Fibroblast of peridontal ligament (primary cell): ENCODE data around the gene KCNAB1.

Experiments
- DNase-seq: peaks from one replicate; pipeline ENCODE4 v3.0.0-alpha.2; 2010; ENCODE audit errors: extremely low read depth

Gene KCNAB1

DNA sequence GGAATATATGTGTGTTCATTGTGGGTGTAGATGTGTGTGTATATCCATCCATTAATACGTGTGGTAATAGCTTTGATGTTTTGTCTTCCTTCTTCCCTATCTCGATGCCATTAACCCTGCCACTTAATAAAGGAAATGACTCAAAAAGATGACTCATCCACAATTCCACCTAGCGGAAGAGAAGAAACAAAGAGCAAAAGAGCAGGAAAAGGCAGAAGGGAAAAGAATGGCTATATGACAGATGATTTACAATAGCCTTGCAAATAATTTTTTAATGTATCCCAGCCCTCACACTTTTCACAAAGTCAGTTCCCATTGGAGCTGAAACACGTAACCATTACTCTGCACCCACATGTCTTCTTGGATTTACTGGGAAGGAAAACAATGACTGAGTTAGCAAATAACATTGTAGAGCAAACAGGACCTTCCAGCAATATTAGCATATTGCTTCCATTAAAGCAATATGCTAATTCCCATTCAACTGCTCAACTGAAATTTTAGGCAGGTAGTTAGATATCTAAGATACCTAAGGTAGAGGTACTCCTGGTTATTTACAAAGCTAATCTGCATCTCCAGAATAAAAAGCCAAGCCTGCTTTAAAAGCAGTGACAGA lies 197.2 kb downstream of the KCNAB1 start:
- no peak for DNase-seq

DNA sequence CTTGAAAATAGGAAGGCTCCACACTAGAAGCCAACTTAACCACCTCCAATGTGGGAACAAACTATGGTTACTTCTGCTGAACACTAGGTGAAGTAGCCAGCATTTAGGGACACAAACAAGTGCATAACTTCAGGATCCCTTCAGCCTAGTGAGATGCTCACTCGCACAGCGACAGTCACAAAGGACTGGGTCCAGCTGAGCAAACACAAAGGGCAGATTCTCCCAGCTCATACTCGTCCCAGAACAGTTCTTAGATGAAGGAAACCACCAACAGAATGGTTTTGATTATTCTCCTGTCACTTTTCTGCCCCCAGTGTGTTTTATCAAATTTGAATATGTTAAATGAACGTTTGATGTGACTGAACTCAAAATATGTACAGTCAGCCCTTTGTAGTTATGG lies 201.6 kb downstream of the KCNAB1 start:
- DNase-seq = no peak

DNA sequence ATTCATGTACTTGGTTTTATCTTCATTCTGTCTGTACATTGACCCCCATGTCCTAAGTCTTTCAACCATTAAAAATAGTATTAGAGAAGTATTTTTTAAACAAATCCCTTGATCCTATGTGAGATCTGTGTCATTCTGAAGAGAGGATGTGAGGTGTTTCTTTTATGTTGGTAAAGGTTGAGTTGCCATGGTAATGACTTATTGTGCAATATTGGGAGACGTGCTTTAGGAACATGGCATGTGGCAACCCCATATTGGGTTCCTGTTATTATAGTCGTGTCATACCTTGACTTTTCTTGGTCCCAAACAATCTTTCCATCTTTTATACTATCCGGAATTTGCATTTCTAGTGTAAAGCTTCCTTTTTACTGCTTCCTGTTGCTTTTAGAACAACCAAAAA lies 203.1 kb downstream of the KCNAB1 start:
- no peak for DNase-seq

DNA sequence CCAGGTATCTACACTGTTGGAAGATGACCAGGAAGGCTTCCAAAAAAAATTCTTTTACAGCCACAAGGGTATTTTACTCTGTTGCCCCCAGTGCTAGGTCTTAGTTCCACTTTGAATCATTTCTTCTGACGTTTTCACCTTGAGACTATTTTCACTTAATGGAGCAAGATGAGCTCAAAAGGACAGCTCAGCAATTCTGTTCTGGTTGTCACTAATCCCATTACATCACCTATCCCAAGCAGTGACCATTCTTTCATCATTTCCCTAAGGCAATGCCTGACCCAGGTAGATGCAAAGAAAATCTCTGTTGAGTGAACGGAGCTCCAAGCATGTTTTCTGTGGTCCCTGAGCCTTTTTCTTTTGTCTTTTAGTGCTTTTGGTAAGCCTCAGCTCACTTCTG lies 210.0 kb downstream of the KCNAB1 start:
- DNase-seq = no peak

DNA sequence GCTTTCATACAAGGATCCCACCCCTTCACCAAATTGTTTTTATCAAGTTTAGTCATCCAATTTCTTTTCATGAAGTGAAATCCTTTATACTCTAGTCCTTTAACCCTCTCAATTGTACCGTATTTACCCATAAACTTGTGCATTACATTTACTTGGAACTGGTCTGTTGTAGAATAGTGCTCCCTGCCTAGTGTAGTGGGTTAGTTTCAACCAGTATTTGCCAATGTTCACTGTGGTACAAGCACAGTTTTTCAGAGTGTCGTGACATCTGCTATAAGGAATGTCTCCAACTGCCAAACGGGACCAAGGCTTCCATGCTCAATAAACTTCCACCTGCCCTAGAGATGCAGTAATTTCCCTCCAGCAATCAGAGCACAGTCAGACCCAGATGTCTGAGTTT lies 211.9 kb downstream of the KCNAB1 start:
- DNase-seq = no peak

DNA sequence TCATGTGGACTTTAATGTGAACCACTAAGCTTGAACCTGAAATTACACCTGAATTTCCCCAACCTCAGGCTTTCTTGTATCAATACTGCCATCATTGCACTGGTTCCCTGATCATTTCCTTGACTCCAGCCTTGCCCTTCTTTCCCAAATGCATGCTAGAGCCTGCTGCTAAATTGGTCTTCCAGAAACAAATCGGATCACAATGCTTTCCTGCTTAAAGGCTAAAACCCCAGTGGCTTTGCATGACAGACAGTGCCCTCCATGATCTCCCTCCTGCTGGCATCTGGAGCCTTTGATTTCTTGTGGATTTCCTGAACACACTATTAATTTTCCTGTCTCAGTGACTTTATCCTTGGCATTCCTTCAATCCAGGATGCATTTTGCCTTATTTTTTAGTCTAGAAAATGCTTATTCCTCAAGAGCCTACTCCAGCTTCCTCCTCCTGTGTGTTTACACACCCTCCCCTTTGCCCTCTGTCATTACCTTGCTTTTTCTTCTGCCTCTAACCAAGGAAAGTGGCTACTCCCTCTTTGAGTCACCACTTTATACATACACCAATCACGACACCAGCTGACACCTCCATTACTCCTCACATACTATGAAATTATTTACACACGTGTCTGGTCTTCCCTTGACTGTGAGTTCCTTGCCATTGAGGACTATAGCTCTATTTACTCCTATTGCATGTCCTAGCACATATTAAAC lies 214.6 kb downstream of the KCNAB1 start:
- no peak for DNase-seq

DNA sequence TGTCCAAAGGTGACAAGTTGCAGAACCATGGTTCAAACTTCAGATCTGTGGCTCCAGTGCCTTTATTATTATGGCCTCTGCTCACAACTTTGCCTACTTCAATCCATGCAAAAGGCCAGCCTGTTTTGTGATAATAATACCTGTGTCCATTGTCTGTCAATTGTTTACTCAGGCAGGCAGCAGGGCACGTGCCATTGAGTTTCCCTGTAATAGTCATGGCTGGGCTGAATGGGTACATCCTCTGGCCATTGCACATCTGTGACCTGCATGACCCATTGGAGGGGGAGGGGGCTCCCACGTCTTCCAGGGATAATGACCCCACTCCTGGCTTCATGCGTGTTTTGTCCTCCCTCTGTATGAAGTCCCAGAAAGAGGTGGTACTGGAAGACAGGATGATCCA lies 219.1 kb downstream of the KCNAB1 start:
- DNase-seq = no peak

DNA sequence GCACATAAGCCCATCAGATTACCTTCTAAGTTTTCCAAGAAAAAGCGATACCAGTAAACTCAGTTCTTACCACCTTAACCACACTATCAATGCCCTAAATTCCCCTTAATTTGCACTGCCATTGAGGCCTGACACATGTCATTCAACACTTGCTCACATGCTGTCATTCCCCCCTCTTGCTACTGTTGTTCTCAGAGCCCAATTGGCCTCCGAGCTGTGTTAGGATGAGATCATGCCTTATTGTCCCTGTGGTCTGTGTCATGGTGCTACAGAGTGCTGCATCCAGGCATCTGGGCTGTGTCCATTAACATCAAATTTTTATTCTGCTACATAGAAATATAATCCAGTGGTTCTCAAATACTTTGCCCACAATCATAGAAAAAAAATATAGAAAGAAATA lies 221.0 kb downstream of the KCNAB1 start:
- no peak for DNase-seq

DNA sequence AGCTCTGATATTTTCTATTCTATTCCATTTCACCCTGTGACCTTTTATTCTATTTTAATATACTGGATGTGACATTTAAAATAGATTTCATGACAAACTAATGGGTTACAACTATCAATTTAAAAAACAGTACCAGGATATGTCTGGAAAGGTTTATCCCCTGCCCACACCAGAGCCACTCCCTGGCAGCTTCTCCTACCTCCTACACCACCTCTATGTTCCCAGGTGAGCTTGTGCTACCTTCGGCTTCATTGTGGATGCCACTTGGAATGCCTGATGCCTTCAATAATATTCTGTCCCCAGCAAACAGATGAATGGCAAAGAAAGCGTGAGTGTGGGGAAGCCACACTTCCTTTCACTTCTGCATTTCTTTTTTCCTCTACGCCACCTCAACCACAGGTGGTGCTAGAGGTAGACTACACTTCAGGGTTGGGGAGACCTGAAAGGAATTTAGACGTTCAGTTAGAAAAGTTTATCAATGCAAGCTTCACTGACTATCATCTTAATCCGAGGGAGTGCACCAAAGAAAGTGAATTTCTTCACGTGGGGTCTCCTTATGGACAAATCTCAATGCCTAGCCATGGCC lies 221.5 kb downstream of the KCNAB1 start:
- no peak for DNase-seq

DNA sequence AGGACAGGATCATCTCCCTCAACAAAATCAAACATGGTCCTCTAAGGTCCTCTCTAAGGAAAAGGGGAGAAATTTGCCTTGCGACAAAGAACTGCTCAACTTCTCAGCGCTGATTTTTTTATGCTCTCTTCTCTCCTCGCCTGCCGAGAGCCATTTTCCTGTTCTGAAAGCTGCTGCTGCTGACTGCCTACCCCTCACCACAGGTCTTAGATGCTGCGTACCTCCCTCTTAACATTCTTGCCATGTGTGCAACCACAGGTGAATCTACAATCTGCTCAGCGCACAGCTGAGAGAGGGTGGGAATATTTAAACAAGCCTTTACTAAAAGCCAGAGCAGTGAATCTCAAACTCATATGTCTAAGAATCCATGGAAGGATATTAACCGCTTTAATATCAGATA lies 223.8 kb downstream of the KCNAB1 start:
- DNase-seq = no peak

DNA sequence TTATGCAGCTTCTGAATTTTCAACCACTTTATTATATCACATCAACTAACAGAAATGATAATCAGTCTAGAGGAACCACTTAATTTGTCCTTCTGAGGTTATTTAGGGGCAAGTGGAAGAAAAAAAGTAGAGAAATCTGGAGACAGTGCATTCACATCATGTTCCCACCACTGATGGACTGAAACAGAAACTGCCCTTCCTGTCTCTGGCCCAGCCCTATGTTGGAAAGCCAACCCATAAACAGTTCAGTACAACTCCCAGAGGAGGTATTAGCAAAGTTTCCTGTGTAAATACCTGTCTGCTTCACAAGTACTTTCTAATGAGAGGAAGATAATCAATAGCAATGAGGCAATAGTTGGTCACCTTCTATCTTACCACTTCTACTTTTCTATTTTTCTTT lies 228.7 kb downstream of the KCNAB1 start:
- no peak for DNase-seq

DNA sequence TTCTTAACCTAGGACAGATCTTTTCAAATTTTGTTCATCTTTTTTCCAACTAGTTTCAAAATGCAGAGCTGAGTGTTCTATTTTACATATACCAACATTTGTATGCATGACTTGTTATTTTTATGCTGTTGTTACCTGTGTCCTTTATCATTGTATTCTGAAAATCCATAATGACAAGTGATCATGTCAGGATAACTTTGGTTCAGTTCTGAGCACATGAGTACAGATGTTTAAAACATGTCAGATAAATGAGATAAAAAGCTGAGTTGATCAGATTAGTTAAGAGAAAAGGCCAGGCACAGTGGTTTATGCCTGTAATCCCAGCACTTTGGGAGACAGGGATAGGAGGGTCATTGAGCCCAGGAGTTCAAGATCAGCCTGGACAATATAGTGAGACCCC lies 229.6 kb downstream of the KCNAB1 start:
- DNase-seq = no peak

DNA sequence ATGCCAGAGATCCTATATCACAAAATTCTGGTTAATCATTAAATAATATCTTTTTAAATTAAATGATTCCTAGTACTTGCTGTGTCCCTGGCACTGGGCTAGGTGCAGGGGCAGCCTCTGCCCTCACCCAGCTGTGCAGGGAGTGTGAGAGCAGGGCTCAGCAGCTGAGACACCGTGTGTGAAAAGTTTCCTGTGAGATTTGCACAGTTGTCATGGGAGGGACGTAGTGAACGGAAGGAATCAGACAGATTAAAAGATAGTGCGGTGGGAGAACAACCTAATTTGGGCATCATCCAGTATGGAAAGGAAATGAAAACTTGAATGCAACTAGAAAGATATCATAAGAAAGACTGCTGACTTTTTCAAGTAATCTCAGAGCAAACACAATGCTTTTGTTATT lies 230.4 kb downstream of the KCNAB1 start:
- DNase-seq = no peak

DNA sequence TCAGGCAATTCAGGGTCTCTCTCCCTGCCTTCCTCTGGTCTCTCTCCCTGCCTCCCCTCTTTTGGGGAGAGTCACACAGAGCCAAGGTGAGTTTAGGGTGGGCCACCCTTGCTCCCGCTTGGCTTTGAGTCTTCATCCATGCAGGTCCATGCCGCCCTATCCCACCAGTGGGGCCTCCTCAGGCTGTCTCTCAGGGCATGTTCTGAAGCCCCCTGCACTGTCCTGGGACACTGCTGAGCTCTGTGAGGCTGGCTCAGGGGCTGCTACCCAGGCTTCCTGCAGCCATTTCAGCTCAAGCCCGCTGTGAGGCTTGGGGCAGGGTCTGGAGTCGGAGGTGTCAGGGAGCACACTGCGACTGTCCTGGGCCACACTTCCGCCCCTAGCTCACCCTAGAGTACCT lies 231.4 kb downstream of the KCNAB1 start:
- DNase-seq = no peak

DNA sequence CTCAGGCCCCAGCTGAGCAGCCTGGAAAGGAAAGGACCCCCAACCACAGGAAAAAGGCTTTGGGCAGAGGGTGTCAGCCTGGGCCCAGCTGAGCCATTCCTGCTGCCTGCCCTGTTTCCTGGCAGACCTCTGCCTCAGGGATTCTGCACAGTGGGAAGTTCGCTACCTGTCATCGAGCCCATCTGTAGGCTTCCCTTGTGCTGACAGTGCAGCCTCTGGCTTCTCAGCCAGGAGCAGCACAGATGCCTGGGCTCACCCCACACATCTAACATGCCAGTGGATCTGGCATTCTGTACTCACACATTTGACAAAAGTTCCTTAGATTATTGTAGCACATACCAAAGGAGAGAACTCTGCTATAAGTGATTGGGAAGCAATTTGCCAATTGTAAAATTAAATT lies 232.3 kb downstream of the KCNAB1 start:
- no peak for DNase-seq

DNA sequence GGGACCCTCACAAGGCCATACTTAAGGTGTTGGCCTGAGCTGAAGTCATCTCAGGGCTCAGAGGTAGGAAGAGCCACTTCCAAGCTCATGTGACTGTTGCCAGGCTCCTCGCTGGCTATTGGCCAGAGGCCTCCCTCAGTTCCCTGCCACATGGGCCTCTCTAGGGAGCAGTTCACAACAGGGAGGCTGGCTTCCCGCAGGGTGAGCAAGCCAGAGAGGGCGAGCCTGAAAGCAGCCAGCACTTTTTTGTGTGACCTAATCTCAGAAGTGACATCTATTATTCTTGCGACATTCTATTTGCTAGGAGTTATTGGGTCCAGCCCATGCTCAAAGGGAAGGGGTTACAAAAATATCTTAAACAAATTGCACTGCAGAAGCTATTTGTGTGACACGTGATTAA lies 233.2 kb downstream of the KCNAB1 start:
- DNase-seq = no peak

DNA sequence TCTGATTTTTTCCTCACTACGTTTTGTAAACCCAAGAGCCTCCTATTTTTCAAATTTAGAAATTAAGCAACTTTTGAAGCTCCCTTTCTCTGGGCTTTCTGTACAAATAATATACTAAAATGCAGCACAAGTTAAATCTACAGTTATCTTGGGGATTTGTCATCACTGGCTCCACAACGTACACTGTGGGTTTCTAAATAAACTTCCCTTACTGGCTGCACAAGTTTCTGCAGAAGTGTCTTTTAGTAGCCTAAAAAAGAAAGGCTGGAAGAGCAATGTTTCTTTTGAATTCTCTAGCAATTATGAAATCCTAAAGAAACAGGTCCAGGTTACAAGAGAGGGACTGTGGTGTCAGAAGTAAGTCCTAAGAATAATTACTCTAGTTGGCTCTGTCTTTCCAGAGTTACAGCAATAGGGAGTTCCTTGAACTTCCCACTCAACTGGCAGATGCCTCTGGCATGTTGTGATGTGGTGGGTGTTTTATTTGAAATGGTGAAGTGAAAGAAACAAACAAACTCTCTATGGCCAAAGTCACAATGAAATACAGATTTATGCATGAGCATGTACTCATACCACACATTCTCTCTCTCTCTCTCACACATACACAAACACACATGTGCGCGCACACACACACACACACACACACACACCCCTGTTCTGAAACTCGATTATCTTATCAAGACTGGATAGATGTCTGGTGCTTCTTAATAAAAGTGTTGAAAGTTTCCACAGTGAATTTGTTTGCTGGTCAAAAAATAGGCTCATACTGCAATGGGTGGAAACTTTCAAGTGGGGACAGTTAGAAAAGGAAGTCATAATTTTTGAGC lies 236.4 kb downstream of the KCNAB1 start:
- peak; percentile 30 for DNase-seq

DNA sequence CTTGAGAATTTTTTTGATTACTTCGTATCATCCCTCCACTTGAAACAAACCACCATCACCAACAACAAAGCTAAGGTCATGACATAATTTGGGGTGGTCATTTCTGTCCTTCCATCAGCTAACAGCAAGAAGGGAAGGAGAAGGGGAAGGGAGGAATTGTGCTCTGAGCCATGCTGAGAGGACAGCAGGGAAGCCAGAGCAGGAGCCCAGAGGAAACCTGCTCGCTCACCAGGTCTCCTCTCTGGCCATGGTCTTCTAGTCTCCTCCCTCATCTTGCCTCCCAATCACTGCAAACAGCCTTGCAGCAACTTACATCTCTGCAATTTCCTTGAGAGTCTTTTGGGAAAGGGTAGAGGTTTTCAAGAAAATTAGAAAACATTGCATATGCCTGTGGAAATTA lies 237.9 kb downstream of the KCNAB1 start:
- no peak for DNase-seq

DNA sequence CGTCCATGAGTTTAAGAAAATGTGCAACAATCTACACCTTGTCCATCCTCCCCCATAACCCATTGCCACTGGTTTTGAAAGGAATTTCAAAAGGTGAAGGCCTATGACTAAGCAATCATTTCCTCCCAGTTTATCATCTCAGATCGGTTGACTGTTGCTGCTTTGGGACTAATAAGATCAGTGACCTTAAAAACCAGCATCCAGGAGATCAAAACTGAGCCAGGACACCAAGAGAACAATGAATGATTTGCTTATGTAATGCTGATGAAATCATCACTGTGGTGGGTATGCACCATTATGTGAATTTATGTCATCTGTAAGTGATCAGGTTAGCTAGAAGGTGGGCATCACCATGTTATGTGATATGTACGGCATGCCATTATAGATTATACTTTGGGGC lies 239.0 kb downstream of the KCNAB1 start:
- no peak for DNase-seq

DNA sequence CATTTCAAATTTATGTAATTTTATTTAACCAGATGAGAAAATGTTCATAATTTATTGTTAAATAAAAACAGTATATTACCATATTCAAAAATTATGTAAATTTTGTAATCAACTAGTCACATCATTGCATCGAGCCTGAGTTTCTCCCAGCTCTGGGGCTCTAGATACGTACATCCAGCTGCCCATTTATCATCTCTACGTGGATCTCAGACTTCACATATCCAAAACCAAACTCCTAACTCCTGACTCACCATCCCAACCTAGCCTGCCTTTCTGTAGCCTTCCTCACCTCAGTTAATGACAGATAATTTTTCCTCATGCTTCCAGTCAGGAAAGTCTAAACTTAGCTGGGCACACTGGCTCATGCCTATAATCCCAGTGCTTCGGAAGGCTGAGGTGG lies 239.7 kb downstream of the KCNAB1 start:
- DNase-seq = no peak

DNA sequence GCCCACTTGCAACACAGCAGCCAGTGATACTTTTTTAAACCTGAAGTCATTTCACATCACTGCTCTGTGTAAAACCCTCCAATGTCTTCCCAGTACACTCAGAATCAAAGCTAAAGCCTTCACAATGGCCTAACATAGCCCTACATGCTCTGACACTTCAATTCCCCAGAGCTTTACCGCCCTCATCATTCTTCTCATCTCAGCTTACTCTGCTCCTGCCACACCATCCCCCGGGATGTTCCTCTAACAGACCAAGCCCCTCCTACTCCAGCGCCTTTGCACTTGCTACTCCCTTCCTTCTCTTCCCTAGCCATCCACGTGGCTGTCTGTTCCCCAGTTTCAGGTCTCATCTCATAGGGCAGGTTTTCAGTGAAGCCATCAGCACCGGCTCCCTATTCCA lies 240.6 kb downstream of the KCNAB1 start:
- DNase-seq = no peak

DNA sequence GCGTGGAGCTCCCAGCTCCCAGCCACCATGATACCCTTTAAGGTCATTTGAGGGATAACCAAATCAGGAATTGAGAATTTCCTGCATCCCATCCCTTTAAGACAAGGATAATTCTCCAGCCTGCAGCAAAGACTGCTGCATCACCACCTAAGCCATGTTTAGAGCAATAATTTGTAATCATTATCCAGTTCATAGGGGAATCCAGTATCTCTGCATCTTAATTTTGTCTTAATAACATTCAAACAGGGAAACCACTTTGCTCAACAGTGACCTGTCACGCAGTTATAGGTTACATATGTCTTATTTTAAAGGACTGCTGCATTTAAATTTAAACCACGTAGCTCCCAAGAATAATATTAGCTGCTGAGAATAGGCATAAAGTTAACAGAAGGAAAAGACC lies 246.2 kb downstream of the KCNAB1 start:
- no peak for DNase-seq

DNA sequence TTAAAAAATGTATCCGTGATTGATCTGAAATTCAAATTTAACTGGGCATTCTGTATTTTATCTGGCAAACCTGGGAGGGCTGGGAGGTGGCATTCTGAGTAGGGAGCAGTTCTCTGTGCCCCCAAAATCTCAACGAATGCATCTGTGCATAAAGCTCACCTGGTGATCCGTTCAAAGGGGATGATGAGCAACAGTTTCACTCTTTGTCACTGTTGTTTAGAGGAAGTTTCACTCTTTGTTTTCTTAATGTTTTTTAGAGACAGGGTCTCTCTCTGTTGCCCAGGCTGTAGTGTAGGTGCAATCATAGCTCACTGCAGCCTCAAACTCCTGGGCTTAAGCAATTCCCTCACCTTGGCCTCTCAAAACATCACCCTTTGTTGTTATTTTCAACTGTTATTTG lies 247.8 kb downstream of the KCNAB1 start:
- DNase-seq = no peak
